Thymus (tissue), 11 donors: ENCODE data around the gene ABAT. TPM values are rescaled to one million over a fixed set of nuclear protein-coding genes. Genes with fewer than 3 reads are reported as not detected.
"Not testable (repeated sequence)": the region's sequence is repeated elsewhere in the genome, so short reads cannot be mapped to it uniquely, and the experiment has no call there.

Source experiments
- DNase-seq, 9 donors: peaks; one replicate each; pipeline ENCODE4 v3.0.0-alpha.2; 2013; ENCODE audit warnings: low spot score in 9 of 9, low read depth in 6 of 9, missing footprints in 1 of 9
- H3K27ac ChIP-seq, 2 donors: one replicate each; pipeline ENCODE4 v1.5.1; 2013; ENCODE audit warnings: control low read depth in 1 of 2, low read depth in 1 of 2, low read length in 1 of 2, mild to moderate bottlenecking in 1 of 2, moderate library complexity in 1 of 2
- H3K27me3 ChIP-seq, 2 donors: one replicate each; pipeline ENCODE4 v1.5.1; 2013; ENCODE audit warnings: low read length in 1 of 2; ENCODE audit not compliant: control insufficient read depth in 2 of 2, insufficient read depth in 1 of 2
- H3K36me3 ChIP-seq, 2 donors: one replicate each; pipeline ENCODE4 v1.5.1; 2013; ENCODE audit warnings: low read length in 1 of 2, mild to moderate bottlenecking in 1 of 2, moderate library complexity in 1 of 2; ENCODE audit not compliant: control insufficient read depth in 2 of 2, insufficient read depth in 2 of 2
- H3K4me1 ChIP-seq, 2 donors: one replicate each; pipeline ENCODE4 v1.5.1; 2013; ENCODE audit warnings: low read length in 2 of 2; ENCODE audit not compliant: control insufficient read depth in 2 of 2, insufficient read depth in 2 of 2
- H3K4me3 ChIP-seq, 2 donors: one replicate each; pipeline ENCODE4 v1.5.1; 2013; ENCODE audit warnings: low read length in 2 of 2, control low read depth in 1 of 2, mild to moderate bottlenecking in 1 of 2
- H3K9me3 ChIP-seq, 2 donors: one replicate each; pipeline ENCODE4 v1.5.1; 2013; ENCODE audit warnings: low read length in 1 of 2, mild to moderate bottlenecking in 1 of 2; ENCODE audit not compliant: control insufficient read depth in 2 of 2, insufficient read depth in 1 of 2
- WGBS: extraction: QIAGEN DNeasy Blood & Tissue Kit; methylation state at CpG from one replicate; pipeline ENCODE4 v1.1.7; 2013; 5-methylcytosine and 5-hydroxymethylcytosine counted together
- polyA plus RNA-seq: library from polyadenylated mRNA; stranded (reverse); fragments of 200-250 nt; gene quantifications from one replicate; pipeline ENCODE4 v1.2.3, GENCODE V29; 2013
- total RNA-seq: library from RNA; stranded (reverse); fragments of 120-200 nt; gene quantifications from one replicate; pipeline ENCODE4 v1.2.4, GENCODE V29; 2013
- donor health status: healthy.

Gene ABAT
- total and polyA plus RNA-seq, 2 donors: 3.4 to 8.6 TPM

DNA sequence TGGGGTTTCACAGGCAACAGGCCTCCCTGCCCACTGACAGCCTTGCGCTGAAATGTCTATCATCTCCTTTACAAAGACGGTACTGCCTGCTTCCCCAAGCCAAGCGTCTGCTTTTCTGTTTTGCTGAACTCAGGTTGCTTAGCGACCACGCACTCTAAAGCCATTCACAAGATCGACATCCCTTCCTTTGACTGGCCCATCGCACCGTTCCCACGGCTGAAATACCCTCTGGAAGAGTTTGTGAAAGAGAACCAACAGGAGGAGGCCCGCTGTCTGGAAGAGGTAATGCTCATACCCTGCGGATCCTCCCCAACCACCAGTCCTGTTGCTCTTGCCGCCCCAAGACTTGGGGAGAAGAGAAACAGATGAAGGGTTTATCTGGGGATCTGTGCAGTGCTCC lies 94.3 kb downstream of the ABAT start:
- Histone ChIP-seq H3K9me3 (no peaks in the 10 kb centered on the region), H3K27ac (no peak overlapping the region), H3K4me1 (no peaks in the 10 kb centered on the region), H3K27me3 (no peaks in the 10 kb centered on the region), H3K36me3 (peaks cover 0 to 8% of the 10 kb centered on the region in 2 donors), H3K4me3 (no peak overlapping the region)
- no peak for DNase-seq
- 92% methylated on average over 12 of the region's 12 CpGs for WGBS

GRCh38 chr16:8773537-8773936 lies 99.1 kb downstream of the ABAT start:
- Histone ChIP-seq H3K27ac (no peak overlapping the region), H3K27me3 (no peaks in the 10 kb centered on the region), H3K4me3 (no peak overlapping the region), H3K36me3 (peaks cover 0 to 15% of the 10 kb centered on the region in 2 donors), H3K9me3 (no peaks in the 10 kb centered on the region), H3K4me1 (no peaks in the 10 kb centered on the region)
- WGBS: 81% methylated on average over 3 of the region's 3 CpGs
- no peak for DNase-seq

GRCh38 chr16:8774208-8774607 lies 99.8 kb downstream of the ABAT start:
- Histone ChIP-seq H3K4me1 (no peaks in the 10 kb centered on the region), H3K27me3 (no peaks in the 10 kb centered on the region), H3K4me3 (no peak overlapping the region), H3K9me3 (no peaks in the 10 kb centered on the region), H3K36me3 (peaks cover 0 to 12% of the 10 kb centered on the region in 2 donors), H3K27ac (no peak overlapping the region)
- 98% methylated on average over 11 of the region's 11 CpGs for WGBS
- no peak for DNase-seq

DNA sequence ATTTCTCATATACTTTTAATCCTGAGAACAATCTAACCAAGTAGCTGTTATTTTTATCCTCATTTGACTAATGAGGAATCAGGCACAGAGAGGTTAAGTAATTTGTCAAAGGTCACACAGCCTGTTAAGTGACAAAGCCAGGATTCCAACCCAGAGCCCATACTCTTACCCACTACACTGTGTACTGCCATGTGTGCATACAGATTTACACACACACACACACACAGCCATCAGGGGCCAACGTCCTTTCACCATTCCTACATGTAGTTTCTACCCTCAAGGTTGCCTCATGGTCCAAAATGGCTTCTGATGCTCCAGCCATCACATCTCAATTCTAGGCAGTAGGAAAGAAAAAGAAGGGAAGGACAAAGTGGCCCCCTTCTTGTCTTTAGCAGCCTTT lies 100.9 kb downstream of the ABAT start:
- H3K4me3 ChIP-seq: no peak overlapping the region
- no peaks in the 10 kb centered on the region for H3K27me3 ChIP-seq
- 91% methylated on average over 1 of the region's 1 CpG for WGBS
- H3K36me3 ChIP-seq: peaks cover 0 to 12% of the 10 kb centered on the region in 2 donors
- no peaks in the 10 kb centered on the region for H3K9me3 ChIP-seq
- no peak for DNase-seq
- H3K4me1 ChIP-seq: no peaks in the 10 kb centered on the region
- H3K27ac ChIP-seq: no peak overlapping the region

GRCh38 chr16:8776129-8776584 lies 101.7 kb downstream of the ABAT start:
- no peak overlapping the region for H3K27ac ChIP-seq
- H3K4me1 ChIP-seq: no peaks in the 10 kb centered on the region
- no peaks in the 10 kb centered on the region for H3K27me3 ChIP-seq
- no peak overlapping the region for H3K4me3 ChIP-seq
- no peak for DNase-seq
- no peaks in the 10 kb centered on the region for H3K9me3 ChIP-seq
- whole genome bisulfite sequencing: 94% methylated on average over 12 of the region's 12 CpGs
- H3K36me3 ChIP-seq: peaks cover 0 to 12% of the 10 kb centered on the region in 2 donors

DNA sequence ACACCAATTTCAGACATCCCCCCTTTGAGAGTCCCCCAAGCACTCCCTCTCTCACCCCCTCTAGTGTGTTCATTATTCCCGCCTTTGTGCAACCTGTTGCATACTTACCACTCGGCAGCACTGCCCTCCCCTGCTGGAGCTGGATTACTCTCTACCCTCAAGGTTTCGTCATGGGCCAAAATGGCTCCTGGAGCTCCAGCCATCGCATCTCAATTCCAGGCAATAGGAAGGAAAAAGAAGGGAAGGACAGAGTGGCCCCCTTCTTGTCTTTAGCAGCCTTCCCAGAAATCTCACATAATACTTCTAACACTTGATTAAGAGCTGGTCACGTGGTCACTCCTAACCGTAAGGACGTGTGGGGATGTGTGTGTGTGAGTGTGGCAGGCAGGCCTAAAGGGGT lies 102.8 kb downstream of the ABAT start:
- WGBS: 93% methylated on average over 7 of the region's 7 CpGs
- no peak overlapping the region for H3K27ac ChIP-seq
- peaks cover 0 to 12% of the 10 kb centered on the region in 2 donors for H3K36me3 ChIP-seq
- H3K9me3 ChIP-seq: no peaks in the 10 kb centered on the region
- H3K4me1 ChIP-seq: no peaks in the 10 kb centered on the region
- no peaks in the 10 kb centered on the region for H3K27me3 ChIP-seq
- DNase-seq: no peak
- no peak overlapping the region for H3K4me3 ChIP-seq

DNA sequence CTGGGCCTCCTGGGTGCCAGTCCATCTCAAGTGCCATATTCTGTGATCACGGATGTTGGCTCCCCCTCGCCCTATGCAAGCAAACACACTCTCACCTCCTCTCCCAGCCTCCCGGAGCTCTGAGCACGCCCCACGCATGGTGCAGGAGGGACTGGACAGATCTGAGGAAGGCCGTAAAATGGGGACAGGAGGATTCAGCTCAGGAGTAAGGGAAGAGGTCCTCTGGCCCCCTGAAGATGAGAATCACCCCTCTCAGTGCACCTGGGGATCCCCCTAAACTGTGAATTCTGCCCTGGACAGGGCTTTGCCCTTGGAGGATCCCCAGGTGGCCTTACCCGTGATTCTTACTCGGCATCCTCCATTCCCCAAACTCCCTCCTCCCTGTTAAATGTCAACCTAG lies 107.4 kb downstream of the ABAT start:
- Histone ChIP-seq H3K4me1 (no peaks in the 10 kb centered on the region), H3K36me3 (peaks cover 0 to 2% of the 10 kb centered on the region in 2 donors)
- WGBS: over 99% methylated on average over 8 of the region's 8 CpGs

DNA sequence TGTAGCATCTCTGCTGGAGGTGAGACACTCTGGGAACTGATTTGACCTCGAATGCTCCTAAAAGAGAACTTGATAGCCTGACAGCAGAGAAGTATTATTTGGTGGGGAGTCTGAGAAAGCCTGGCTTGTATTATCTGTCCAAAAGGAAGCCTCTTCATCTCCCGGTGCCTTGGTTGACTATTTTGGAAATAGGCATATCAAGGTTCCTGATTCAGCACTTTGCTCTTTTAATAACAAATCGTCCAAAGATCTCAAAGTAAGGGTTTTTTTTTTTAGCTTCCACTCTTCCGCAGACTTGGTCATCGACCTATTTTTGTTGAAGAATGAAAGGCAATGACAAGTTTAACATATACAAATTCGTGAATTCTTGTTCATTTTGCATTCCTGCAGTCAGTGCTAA lies 108.3 kb downstream of the ABAT start:
- no peak for DNase-seq
- 78% methylated on average over 6 of the region's 6 CpGs for WGBS
- Histone ChIP-seq H3K27me3 (no peaks in the 10 kb centered on the region), H3K4me1 (no peaks in the 10 kb centered on the region), H3K27ac (no peak overlapping the region), H3K36me3 (peaks cover 0 to under 1% of the 10 kb centered on the region in 2 donors), H3K9me3 (no peaks in the 10 kb centered on the region), H3K4me3 (no peak overlapping the region)

More for the DNA sequence above, 107.4 kb downstream of the ABAT start:
- H3K27me3 ChIP-seq: no peaks in the 10 kb centered on the region
- no peak for DNase-seq
- H3K27ac ChIP-seq: no peak overlapping the region
- H3K9me3 ChIP-seq: no peaks in the 10 kb centered on the region
- no peak overlapping the region for H3K4me3 ChIP-seq

DNA sequence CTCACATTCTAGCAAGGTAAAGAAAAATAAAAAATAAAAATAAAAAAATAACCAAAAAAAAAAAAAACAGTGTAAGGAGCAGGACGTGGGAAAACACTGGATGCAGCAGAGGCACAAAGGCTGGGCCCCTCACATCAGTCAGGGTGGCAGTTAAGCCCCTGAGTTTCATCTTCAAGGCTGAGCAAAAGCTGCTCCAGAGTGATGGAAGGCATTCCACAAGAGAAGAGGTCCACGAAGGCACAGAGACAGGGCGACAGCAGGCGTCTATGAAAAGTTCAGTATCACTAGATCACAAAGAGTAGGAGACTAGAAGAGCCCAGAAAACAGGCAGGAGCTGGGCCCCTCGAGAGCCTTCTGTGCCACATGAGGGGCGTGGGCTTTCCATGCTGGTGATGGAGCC lies 111.0 kb downstream of the ABAT start:
- Histone ChIP-seq H3K4me3 (no peak overlapping the region), H3K27ac (no peak overlapping the region), H3K9me3 (no peaks in the 10 kb centered on the region), H3K27me3 (no peaks in the 10 kb centered on the region), H3K36me3 (no peaks in the 10 kb centered on the region), H3K4me1 (no peaks in the 10 kb centered on the region)
- DNase-seq: no peak
- WGBS: 94% methylated on average over 6 of the region's 6 CpGs

DNA sequence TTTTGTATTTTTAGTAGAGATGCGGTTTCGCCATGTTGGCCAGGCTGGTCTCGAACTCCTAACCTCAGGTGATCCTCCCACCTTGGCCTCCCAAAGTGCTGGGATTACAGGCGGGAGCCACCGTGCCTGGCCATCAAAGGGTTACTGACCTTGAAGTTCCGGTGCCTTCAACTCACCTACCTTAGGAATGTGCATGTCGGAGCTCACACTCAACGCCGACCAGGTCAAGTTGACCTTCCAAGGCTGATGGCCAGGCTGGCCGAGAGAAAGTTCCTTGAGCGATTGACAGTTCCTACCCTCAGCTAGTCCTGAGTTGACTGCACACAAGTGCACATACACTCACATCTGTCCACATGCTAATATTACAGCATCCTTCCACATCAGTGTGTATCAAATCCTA lies 111.9 kb downstream of the ABAT start:
- not testable (repeated sequence) for H3K4me1 ChIP-seq, H3K9me3 ChIP-seq, DNase-seq, H3K27me3 ChIP-seq, H3K4me3 ChIP-seq, H3K36me3 ChIP-seq, H3K27ac ChIP-seq
- 95% methylated on average over 11 of the region's 11 CpGs for WGBS
